ENCODE measurements around the gene MCTS1.

DNA sequence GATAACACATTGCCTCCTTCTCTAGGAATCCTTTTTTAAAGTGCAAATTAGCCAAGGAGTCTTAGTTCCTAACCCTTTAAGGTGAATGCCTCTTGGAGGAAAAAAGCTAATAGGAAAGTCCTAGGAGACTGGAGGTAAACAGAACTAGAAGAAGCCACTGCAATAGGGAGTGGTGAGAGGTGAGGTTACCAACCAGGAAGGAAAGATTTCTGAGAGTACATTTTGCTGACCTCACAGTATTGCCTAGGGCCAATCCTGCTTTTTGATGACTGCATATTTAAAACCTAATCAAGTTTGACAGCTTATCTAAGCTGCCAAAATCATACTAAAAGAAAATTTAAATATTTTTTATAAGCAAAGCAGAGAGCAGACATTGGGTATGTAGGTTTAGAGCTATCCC is 35.9 kb upstream of the MCTS1 start:
- TF ChIP-seq EZH2 (IDR thresholded peaks at IDR 0.05) (no peak), POLR2AphosphoS5 (IDR thresholded peaks at IDR 0.05; ENCODE audit: borderline replicate concordance, low read depth, low read length) (no peak), FOXP2 (optimal IDR thresholded peaks at IDR 0.05; ENCODE audit: control extremely low read depth, extremely low read length, insufficient read depth) (no peak)

Measured in SK-N-MC (cell line).